Measurements from ENCODE around the gene OR2AG2.
"Not testable (repeated sequence)": the region's sequence is repeated elsewhere in the genome, so short reads cannot be mapped to it uniquely, and the experiment has no call there.

OR2AG2 gene

GRCh38 chr11:6771926-6772893, at the start of gene OR2AG2:
TSS of gene OR2AG2 (minus strand) at chr11:6771976. CDS start at chr11:6768957, 3,019 bp downstream.
- no peak for DNase-seq

DNA sequence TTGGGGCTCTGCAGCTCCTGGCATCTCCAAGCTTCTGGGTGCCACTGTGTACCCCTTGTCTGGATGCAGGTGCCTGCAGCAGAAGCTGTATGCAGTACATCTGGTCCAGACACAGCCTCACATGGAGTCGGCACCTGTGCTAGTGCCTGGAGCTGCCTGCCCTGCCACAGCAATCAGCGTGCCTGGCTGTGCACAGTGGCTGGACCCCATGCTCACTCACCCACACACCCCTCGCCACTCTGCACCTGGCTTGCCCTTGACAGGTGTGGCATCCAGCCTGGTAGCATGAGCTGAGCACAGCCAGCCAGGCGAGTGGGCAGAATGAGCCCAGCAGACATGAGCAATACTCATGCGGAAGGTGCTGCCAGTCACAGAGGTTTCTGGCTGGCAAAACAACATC, 47.2 kb upstream of the OR2AG2 start:
- no peak for DNase-seq

DNA sequence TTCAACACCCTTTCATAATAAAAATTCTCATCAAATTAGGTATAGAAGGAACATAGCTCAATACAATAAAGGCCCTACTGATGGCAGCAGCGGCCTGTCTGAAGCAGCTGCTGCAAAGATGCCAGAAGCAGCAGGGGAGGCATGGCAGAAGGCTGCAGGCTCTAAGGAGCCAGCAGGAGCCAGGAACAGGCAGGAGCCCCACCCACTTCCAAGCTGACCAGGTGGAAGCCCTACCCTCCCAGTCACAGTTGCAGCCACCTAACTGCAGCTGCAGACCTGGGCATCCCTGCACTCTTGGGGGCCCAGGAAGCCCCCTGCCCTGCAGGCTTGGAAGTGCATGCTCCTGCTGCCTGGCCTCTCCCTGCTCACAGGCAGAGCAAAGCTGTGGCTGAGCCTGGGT, 45.9 kb upstream of the OR2AG2 start:
- DNase-seq = no peak

- DNase-seq = no peak
Measured at GRCh38 chr11:6813656-6814055, 41.9 kb upstream of the OR2AG2 start.

DNA sequence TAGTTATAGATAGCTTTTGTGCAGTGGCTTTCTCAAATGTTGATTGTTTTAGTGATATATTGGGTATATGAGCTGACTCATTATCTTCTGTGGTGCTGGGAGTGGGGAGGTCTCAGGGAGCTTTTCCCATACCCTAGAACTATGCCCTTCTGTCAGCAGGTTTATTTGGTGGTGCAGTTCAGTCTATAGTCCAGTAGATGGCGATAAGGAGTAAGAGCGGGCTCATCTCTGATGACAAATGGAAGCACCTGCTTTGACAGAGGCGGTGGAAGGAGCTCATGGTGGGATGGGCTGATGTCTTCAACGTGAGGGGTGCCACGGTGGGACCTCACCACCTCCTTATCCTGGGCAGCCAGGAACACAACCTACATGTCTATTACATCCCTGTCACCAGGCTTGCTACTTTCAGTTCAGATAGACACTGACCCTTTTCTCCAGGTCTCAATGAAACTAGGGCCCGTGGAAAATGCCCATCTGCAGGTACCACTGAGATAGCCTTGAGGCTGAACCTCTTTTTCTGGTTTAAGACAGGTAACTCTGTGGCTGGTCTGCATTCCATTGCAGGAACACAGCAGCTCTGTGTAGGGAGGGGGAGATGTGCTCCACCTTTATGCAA, 40.7 kb upstream of the OR2AG2 start:
- DNase-seq = peak; percentile 19

- DNase-seq = not testable (repeated sequence)
Measured at GRCh38 chr11:6801075-6801474, 29.3 kb upstream of the OR2AG2 start.

DNA sequence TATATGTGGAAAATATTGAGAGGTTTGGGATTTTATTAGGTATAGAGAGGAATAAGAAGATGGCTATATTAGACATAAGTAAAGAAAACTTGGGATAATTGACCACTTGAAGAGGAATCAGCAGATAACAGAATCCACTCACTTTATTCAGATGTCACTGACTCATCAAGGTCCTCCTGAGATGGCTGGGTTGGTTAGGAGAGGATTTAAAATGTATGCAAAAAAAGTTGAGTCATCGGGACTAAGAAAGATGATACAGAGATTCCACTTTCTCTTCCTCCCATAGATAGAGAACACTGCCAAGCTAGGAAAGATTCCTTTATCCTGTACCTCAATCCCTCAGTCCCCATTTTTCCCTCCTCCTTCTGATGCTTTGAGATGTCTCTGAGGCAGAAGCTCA, 27.6 kb upstream of the OR2AG2 start, which contains the start of gene OR6A2:
TSS of gene OR6A2 (minus strand) at position 288 of the 400 bp plus-strand sequence. CDS start 3,981 bp downstream, outside the sequence.
- no peak for DNase-seq

DNA sequence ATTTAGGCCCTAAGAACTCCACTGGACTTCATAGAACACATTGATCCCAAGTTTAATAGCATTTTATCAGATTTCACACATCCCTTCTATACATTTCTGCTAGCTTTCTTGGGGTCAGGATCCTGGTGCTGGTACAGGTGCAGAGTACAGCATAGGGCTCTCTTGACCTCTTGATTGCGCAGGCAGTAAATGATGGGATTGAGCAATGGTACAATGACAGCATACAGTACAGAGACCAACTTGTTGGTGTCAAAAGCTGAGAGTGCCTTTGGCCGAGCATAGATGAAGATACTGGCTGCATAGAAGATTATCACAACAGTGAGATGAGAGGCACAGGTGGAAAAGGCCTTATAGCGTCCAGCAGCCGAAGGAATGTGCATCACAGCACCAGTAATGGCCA, 22.9 kb upstream of the OR2AG2 start:
- DNase-seq = no peak

- no peak for DNase-seq
Measured at GRCh38 chr11:6790546-6790945, 18.8 kb upstream of the OR2AG2 start.

- DNase-seq = no peak
Measured at GRCh38 chr11:6782720-6783119, 10.9 kb upstream of the OR2AG2 start, which contains the start of gene OR2AG1. TSS of gene OR2AG1 (plus strand) at chr11:6783020. CDS start at chr11:6785038, 2,018 bp downstream.

GRCh38 chr11:6780829-6781228, 9.1 kb upstream of the OR2AG2 start:
- DNase-seq = no peak

DNA sequence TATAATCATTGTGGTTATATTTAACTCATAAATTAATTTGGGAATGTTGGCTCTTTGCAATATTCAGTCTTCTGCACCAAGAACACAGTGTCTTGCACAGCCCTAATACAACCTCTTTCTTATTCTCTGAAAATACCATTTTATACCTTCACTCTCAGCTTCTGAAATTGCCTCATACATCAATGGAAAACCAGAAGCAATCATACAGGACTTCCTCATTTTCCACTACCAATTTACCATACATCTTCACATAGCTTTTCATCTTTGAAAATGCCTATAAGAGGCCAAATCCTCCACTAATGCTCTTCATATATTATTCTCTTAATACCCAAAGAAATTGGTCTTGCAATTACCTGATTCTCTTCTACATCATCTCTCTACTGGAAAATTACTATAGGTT, 6.7 kb upstream of the OR2AG2 start:
- no peak for DNase-seq

DNA sequence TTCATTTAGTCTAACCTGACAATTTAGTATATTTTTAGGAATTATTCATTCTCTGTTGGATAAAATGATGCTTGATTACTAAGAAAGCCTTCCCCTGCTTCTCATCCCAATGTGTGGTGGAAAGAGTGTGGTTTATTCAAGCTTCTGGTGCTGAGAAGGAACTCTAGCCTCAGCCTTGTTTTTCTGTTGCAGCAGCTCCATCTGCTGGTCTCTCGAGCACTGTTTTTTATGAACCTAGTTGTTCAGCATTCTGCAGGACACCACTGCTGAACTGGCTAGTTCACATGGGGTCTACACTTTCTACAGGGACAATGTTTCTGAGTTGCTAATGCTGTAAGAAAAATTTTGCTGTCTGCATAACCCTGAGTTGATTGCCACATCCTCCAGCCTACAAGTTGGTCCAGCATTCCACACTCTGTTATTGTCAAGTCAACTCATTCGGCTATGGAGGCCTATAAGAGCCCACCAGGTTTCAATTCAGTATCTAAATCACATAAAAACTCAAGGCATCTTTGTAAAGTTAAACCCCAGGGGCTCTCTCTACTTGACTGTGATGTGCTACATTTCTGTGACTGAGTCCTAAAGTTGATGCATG, 14.3 kb downstream of the OR2AG2 start:
- peak; percentile 15 for DNase-seq

GRCh38 chr11:6755953-6756347, 15.8 kb downstream of the OR2AG2 start:
- no peak for DNase-seq

- DNase-seq = no peak
Measured at GRCh38 chr11:6755303-6755952, 16.3 kb downstream of the OR2AG2 start.

DNA sequence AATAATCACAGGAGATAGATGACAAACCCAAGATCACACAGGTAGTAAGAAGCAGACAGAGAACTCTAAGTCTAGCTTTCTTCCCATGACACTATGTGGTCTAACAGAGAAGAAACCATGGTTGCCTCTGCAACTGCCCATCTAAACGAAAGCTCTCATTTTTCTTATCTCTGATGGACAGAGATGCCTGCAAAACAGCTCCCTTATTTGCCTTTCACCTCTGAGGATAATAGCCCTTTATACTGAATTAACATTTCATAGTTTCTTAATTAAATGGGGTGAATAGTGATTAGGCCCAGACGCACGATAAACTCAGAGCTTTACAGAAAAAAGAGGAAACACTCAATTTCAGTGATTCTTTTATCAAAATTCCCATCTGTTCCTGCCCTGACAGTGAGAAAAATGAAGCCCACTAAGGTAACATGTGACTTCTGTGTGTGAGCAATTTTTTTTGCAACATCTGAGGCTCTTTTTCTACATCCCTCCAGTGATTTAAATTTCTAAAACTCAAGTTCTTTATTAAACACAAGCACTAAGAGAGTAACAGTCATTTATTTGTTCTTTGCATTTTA, 24.6 kb downstream of the OR2AG2 start:
- no peak for DNase-seq

DNA sequence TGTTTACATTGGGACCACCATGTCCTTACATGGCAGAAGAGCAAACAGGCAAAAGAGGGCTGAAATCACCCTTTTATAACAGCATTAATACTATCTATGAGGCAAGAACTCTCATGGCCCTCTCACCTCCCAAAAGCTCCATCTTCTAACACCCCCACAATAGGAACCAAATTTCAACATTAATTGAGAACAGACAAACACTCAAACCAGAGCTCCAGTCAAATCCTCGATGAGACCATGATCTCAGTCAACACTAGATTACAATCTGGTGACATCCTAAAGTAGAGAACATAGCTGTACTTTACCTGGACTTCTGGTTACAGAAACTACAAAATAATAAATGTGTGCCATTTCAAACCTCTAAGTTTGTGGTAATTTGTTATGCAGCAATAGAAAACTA, 25.1 kb downstream of the OR2AG2 start:
- no peak for DNase-seq

DNA sequence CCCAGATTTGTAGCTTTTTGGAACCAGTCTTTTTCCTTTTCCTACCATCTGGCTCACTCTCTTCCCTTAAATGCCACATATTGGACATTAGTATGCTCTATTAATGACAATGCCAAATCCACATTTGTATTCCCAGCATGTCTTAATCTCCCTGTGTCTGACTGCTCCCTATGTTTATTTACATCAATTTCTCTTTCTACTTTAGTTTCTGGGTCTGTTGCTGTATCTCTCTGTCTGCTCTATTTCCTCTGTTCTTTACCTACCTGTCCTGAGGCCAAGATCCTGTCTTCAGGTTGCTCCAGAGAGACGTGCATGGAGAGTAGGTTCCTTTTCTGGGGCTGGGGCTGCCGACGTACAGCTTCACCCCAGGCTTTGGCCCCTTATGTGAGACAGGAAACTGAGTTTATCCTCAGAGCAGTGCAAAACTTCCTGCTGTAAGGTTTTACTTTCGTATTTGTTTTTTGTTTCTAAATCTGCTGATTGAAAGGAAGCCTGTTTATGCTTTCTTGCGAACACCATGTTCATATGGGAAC, 25.6 kb downstream of the OR2AG2 start:
- no peak for DNase-seq

DNA sequence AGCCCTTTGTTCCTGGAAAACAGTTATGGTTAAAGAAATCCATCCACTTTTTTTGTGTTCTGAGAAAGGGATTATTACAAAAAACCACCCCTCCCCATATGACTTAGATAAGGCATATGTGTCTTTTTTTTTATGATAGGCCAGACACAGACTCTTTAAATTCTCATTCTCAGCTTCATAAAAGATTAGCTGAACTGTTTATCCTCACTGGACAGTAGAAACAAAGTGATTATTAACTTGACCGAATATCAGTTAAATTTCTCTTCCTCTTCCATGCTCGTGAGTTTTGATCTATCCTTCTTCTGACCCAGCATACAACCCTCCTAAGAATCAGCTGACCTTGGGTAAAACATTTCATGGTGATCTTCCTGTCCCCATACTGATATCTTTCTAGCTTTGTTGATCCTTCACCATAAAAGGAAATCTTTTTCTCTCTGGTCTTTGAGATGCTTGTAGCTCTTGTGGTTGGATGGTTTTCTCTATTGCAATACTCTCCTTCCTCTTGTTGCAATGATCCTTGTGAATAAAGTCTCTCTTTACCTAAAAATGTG, 26.2 kb downstream of the OR2AG2 start:
- no peak for DNase-seq

GRCh38 chr11:6745018-6745417, 26.8 kb downstream of the OR2AG2 start:
- no peak for DNase-seq

DNA sequence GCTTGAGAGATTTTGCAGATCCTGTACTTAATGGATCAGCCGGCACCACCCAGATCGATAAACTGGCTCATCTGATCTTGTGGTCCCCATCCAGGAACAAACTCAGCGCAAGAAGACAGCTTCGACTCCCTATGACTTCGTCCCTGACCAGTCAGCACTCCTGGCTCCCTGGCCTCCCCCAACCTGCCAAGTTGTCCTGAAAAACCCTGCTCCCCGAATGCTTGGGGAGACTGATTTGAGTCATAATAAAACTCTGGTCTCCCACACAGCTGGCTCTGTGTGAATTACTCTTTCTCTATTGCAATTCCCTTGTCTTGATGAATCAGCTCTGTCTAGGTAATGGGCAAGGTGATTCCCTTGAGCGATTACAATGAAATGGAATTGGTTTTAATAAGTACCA, 29.5 kb downstream of the OR2AG2 start:
- no peak for DNase-seq

DNA sequence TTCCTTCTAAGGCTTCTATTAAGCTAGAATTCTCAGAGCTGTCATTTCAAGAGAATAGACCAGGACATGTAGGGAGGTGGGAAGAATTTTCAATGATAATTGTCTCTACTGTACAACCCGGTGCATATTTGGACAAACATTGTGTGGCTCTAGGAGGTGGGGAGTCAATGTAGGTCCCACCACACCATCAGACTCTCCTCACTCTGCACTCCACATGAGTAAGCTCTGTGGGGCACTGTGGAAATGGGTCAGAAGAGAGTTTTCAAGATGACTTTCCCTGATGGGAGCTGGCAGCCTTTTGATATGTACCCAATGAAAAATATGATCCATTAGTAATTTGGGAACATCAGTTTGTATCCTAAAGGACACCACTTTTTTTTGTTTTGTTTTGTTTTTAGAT, 33.2 kb downstream of the OR2AG2 start:
- no peak for DNase-seq

Data from NCI-H226 (cell line).